ENCODE measurements around the gene GTF2IRD1. TPM values are rescaled to one million over a fixed set of nuclear protein-coding genes. Genes with fewer than 3 reads are reported as not detected.
"Not testable (repeated sequence)": the region's sequence is repeated elsewhere in the genome, so short reads cannot be mapped to it uniquely, and the experiment has no call there.

The GTF2IRD1 gene
- total RNA-seq, 1 experiment from 2014 or later = 54.0 TPM

DNA sequence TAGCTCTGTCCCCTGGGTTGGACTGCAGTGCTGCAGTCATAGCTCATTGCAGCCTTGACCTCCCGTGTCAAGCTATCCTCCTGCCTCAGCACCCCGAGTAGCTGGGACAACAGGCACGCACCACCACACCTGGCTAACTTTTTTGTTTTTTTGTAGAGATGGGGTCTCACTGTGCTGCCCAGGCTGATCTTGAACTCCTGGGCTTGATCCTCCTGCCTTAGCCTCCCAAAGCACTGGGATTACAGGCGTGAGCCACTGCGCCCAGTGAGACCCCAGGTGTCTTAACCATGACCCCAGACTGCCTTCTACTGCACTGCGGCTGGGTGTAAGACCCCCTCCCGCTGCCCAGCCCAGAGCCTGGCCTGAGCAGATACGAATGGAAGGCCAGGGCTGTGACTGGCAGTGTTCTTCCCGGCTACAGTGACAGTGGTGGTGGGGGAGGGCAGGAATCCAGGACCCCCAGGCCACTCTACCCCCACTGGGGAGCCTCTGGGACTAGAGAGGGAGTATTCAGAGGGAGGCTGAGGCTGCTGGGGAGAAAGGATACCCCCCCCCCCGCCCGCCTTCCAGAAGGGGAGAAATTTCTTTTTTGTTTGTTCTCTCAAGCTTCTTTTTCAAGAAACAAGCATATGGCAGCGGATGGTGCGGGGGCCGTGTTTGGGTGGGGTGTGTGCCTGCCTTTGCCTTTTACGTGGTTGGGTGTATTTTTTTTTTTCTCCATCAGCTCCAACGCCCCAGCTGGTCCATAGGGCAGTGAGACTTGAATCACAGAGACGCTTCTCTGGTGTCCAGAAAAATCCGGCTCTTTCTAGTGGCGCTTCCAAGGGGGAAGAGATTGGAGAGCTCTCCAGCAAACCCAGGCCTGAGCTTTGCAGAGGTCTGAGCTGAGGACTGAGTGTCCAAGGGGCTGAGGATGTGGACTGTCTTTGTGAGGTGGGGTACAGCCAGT is 36.6 kb downstream of the GTF2IRD1 start:
- CTCF ChIA-PET = interaction anchor here (0.7 kb wide), 2 partner anchors 17 to 73 kb away, joined by 4 to 9 read pairs; no protein-coding TSS in a partner anchor
- Histone ChIP-seq H3K4me3 (ENCODE audit: low read depth in 2 of 2, low read length in 2 of 2) (no peak overlapping the region), H3K27me3 (ENCODE audit: control insufficient read depth, insufficient read depth, low read length) (no peaks in the 10 kb centered on the region), H3K27ac (ENCODE audit: low read length) (no peak overlapping the region), H3K4me1 (ENCODE audit: control insufficient read depth, insufficient read depth, low read length) (no peaks in the 10 kb centered on the region), H3K36me3 (ENCODE audit: control insufficient read depth, insufficient read depth, low read length) (no peaks in the 10 kb centered on the region), H3K9me3 (ENCODE audit: control insufficient read depth, insufficient read depth, low read depth, low read length) (no peaks in the 10 kb centered on the region)
- no TSS peak for BruUV-seq (replicated peaks)
- no peak for TF ChIP-seq SIN3A (IDR thresholded peaks at IDR 0.05; ENCODE audit: borderline replicate concordance, insufficient read depth, low read depth, low read length)
- TF ChIP-seq, protein P1, sequence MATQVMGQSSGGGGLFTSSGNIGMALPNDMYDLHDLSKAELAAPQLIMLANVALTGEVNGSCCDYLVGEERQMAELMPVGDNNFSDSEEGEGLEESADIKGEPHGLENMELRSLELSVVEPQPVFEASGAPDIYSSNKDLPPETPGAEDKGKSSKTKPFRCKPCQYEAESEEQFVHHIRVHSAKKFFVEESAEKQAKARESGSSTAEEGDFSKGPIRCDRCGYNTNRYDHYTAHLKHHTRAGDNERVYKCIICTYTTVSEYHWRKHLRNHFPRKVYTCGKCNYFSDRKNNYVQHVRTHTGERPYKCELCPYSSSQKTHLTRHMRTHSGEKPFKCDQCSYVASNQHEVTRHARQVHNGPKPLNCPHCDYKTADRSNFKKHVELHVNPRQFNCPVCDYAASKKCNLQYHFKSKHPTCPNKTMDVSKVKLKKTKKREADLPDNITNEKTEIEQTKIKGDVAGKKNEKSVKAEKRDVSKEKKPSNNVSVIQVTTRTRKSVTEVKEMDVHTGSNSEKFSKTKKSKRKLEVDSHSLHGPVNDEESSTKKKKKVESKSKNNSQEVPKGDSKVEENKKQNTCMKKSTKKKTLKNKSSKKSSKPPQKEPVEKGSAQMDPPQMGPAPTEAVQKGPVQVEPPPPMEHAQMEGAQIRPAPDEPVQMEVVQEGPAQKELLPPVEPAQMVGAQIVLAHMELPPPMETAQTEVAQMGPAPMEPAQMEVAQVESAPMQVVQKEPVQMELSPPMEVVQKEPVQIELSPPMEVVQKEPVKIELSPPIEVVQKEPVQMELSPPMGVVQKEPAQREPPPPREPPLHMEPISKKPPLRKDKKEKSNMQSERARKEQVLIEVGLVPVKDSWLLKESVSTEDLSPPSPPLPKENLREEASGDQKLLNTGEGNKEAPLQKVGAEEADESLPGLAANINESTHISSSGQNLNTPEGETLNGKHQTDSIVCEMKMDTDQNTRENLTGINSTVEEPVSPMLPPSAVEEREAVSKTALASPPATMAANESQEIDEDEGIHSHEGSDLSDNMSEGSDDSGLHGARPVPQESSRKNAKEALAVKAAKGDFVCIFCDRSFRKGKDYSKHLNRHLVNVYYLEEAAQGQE (IDR thresholded peaks at IDR 0.05; ENCODE audit: insufficient read depth in 1 of 2, low read depth in 2 of 2, low read length in 1 of 2) = no peak
- no peak for TF ChIP-seq POLR2AphosphoS5 (IDR thresholded peaks at IDR 0.05; ENCODE audit: low read depth, low read length)
- no peak for TF ChIP-seq CTCF (IDR thresholded peaks at IDR 0.05)
- no peak for TF ChIP-seq TCF7L2 (IDR thresholded peaks at IDR 0.05; ENCODE audit: low read depth, low read length)
- in situ Hi-C loops (cut with HindIII; ENCODE audit: low pct_unique_long_range_greater_than_20kb, low sequenced_read_pairs) = no loop called here
- POLR2A ChIA-PET = interaction anchor here (0.7 kb wide), 1 partner anchor 351 kb away, joined by 6 read pairs; no protein-coding TSS in a partner anchor
- intact Hi-C loops (cut with micrococcal nuclease; ENCODE audit: unreplicated experiment) = no loop called here
- no peak for DNase-seq (ENCODE audit: low read depth, low spot score)
- ATAC-seq = 0 out of 2 replicates have a peak, but pooled peaks have one; percentile 46

GRCh38 chr7:74491490-74491889 is 37.8 kb downstream of the GTF2IRD1 start:
- in situ Hi-C loops (cut with HindIII; ENCODE audit: low pct_unique_long_range_greater_than_20kb, low sequenced_read_pairs); ATAC-seq; DNase-seq (ENCODE audit: low read depth, low spot score); H3K27ac ChIP-seq (ENCODE audit: low read length); H3K4me3 ChIP-seq (ENCODE audit: low read depth in 2 of 2, low read length in 2 of 2); CTCF ChIA-PET; POLR2A ChIA-PET; H3K36me3 ChIP-seq (ENCODE audit: control insufficient read depth, insufficient read depth, low read length); BruUV-seq (replicated peaks); H3K27me3 ChIP-seq (ENCODE audit: control insufficient read depth, insufficient read depth, low read length); H3K4me1 ChIP-seq (ENCODE audit: control insufficient read depth, insufficient read depth, low read length); intact Hi-C loops (cut with micrococcal nuclease; ENCODE audit: unreplicated experiment); H3K9me3 ChIP-seq (ENCODE audit: control insufficient read depth, insufficient read depth, low read depth, low read length): not testable (repeated sequence)

GRCh38 chr7:74493295-74493694 is 39.6 kb downstream of the GTF2IRD1 start:
- no peaks in the 10 kb centered on the region for H3K36me3 ChIP-seq (ENCODE audit: control insufficient read depth, insufficient read depth, low read length)
- ChIA-PET POLR2A (interaction anchor here (0.6 kb wide), 1 partner anchor 16 kb away, joined by 3 read pairs; no protein-coding TSS in a partner anchor), CTCF (no interaction called here)
- no peak for TF ChIP-seq SIN3A (IDR thresholded peaks at IDR 0.05; ENCODE audit: borderline replicate concordance, insufficient read depth, low read depth, low read length)
- no peak for TF ChIP-seq POLR2AphosphoS5 (IDR thresholded peaks at IDR 0.05; ENCODE audit: low read depth, low read length)
- TF ChIP-seq TCF7L2 (IDR thresholded peaks at IDR 0.05; ENCODE audit: low read depth, low read length) = no peak
- TF ChIP-seq, protein P1 (IDR thresholded peaks at IDR 0.05; ENCODE audit: insufficient read depth in 1 of 2, low read depth in 2 of 2, low read length in 1 of 2) = no peak
- TF ChIP-seq CTCF (IDR thresholded peaks at IDR 0.05) = no peak
- H3K9me3 ChIP-seq (ENCODE audit: control insufficient read depth, insufficient read depth, low read depth, low read length) = no peaks in the 10 kb centered on the region
- in situ Hi-C loops (cut with HindIII; ENCODE audit: low pct_unique_long_range_greater_than_20kb, low sequenced_read_pairs) (no loop called here), intact Hi-C loops (cut with micrococcal nuclease; ENCODE audit: unreplicated experiment) (no loop called here)
- no peak overlapping the region for H3K27ac ChIP-seq (ENCODE audit: low read length)
- DNase-seq (ENCODE audit: low read depth, low spot score) (no peak), ATAC-seq (no peak)
- H3K4me3 ChIP-seq (ENCODE audit: low read depth in 2 of 2, low read length in 2 of 2) = no peak overlapping the region
- H3K4me1 ChIP-seq (ENCODE audit: control insufficient read depth, insufficient read depth, low read length) = no peaks in the 10 kb centered on the region
- H3K27me3 ChIP-seq (ENCODE audit: control insufficient read depth, insufficient read depth, low read length) = no peaks in the 10 kb centered on the region
- no TSS peak for BruUV-seq (replicated peaks)
